GM12801 (cell line): ENCODE data around the gene MEIS3.

Source experiments
- TF ChIP-seq, protein P1 (sequence below): IDR thresholded peaks from one replicate; pipeline ENCODE4 v1.5.1; 2011; ENCODE audit warnings: control low read depth; ENCODE audit not compliant: insufficient read length; ENCODE audit errors: extremely low read depth

MEIS3 gene

DNA sequence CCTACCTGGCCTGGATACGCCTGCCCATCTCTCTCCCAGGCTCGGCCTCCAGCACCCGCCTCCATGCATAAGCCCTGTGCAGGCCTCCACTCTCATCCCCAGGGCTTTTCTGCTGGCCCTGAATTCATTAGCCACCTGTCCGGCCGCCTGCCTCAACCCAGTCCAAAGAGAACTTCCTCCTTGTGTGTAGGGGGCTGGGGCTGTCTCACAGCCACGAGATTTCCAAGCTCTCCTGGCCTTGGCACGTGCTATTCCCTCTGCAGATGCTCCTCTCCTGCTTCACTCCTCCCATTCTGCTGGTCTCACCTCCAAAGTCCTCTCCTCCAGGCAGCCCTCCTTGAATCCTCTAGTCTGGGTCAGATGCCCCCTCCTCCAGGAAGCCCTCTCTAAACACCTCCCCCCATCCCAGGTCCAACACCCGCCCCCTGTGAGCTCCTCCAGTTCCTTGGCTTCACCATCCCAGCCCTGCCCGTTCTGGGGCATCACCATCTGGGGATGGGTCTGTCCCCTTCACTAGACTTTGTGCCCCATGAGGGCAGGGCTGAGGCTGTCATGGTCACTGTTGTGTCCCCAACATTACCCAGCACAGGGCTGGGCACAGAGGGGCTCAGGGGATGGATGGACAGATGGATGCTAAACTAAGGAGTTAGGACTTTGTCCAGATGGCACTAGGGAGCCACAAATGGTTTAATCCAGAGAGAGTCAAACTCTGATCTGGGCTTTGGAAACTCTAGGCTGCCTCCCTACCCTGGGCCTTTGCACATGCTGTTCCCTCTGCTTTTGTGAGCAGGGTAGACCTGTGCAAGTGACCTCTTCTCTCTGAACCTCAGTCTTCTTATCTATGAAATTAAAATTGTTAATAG is 14.8 kb downstream of the MEIS3 start:
- TF ChIP-seq, protein P1, sequence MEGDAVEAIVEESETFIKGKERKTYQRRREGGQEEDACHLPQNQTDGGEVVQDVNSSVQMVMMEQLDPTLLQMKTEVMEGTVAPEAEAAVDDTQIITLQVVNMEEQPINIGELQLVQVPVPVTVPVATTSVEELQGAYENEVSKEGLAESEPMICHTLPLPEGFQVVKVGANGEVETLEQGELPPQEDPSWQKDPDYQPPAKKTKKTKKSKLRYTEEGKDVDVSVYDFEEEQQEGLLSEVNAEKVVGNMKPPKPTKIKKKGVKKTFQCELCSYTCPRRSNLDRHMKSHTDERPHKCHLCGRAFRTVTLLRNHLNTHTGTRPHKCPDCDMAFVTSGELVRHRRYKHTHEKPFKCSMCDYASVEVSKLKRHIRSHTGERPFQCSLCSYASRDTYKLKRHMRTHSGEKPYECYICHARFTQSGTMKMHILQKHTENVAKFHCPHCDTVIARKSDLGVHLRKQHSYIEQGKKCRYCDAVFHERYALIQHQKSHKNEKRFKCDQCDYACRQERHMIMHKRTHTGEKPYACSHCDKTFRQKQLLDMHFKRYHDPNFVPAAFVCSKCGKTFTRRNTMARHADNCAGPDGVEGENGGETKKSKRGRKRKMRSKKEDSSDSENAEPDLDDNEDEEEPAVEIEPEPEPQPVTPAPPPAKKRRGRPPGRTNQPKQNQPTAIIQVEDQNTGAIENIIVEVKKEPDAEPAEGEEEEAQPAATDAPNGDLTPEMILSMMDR = no peak

DNA sequence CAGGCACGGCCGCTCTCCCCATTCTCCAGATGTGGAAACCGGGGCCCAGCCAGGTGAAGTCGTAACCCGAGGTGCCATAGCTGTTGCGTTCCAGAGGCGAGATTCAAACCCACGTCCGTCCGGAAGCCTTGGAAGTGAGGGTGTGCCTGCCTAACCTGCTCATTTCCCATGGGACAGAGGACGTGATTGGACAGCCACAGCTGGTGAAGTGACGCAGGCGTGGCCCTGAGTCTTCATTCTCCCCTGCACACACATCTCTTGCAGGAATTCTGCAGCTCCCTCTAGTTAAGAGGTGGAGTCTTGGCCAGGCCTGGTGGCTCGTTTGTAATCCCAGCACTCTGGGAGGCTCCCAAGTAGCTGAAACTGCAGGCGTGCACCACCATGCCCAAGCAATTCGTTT is 16.8 kb downstream of the MEIS3 start:
- TF ChIP-seq, protein P1 = no peak

DNA sequence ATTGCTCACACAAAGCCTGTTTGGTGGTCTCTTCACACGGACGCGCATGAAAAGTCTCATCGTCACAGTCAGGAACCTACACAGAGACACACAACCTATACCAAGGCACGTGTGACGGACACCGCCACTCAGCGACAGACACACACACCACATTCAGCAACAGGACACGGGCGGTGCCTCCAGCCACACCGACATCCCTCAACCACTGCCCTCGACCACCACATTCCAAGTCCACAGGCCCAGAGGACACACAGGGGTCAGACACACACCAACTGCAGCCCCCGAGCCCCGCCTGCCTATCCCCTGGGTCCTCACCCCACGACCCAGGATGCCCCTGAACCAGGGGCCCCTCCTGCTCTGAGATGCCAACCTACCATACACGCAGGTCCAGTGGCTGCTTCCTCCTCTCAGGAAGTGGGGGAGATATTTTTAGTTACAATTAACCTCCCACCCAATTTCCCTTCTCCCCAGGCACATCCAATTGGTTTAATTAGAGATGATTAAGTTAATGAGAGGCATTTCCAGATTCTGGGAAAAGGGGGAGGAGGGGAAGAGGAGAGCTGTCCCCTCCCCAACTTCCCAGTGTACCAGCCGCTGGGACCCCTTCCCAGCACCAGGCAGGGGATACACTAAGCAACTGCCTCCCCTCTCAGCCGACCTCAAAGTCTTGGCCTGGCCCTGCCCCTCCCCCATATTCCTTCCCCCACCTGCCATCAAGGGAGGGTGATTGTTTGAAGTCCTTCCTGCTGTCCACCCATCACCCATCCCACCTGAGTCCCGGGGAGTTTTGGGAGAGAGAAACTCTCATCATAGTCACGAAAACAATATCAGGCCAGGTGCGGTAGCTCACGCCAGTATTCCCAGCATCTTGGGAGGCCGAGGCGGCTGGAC is 20.4 kb downstream of the MEIS3 start:
- TF ChIP-seq, protein P1 = no peak

DNA sequence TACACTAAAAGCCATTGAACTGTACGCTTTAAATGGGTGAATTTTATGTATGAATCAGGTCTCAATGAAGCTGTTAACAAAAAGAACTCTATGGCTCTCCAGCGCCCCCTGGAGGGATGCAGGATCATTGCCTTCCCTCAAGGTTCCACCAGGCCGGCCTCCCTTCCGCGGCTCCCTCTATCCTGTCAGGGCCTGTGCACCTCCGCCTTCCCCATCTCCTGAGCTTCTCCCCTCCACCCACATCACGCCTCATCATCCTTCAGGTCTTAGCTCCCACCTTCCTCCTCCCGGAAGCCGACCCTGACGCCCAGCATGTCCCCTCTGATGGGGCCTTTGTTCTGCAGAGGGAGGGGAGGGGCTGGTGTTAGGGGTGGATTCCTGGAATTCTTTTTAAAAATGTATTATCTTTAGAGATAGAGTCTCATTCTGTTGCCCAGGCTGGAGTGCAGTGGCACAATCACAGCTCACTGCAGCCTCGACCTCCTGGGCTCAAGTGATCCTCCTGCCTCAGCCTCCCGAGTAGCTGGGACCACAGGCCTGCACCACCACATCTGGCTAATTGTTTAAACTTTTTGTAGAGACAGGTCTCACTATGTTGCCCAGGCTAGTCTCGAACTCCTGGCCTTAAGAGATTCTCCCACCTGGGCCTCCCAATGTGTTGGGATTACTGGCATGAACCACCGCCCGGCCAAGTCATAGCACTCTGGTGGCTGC is 27.7 kb downstream of the MEIS3 start:
- TF ChIP-seq, protein P1 = peak; percentile 68

- TF ChIP-seq, protein P1 = no peak
Observed at GRCh38 chr19:47390533-47391488, 28.5 kb downstream of the MEIS3 start.

DNA sequence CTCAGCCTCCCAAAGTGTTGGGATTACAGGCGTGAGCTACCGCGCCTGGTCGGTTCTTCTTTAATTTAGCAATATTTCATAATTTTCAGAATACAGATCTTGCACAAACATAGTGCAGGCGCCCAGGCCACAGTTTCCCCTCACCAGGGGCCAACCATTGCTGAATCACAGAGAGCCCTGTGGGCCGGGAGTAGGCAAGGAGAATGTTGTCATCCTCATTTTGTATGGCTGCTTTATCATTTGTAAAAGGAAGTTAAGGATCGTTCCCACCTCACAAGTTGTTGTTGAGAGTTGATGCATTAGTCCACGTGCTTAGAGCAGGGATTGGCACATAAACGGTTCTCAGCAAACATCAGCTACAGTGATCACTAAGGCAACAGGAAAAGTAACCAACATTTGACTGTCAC is 30.2 kb downstream of the MEIS3 start:
- TF ChIP-seq, protein P1 = no peak
